ENCODE data around the gene ATG2A. TPM values are rescaled to one million over a fixed set of nuclear protein-coding genes. Genes with fewer than 3 reads are reported as not detected.

The ATG2A gene
- total RNA-seq, 4 donors from 2014 or later, result 19.9 to 28.7 (median 26.1) TPM

DNA sequence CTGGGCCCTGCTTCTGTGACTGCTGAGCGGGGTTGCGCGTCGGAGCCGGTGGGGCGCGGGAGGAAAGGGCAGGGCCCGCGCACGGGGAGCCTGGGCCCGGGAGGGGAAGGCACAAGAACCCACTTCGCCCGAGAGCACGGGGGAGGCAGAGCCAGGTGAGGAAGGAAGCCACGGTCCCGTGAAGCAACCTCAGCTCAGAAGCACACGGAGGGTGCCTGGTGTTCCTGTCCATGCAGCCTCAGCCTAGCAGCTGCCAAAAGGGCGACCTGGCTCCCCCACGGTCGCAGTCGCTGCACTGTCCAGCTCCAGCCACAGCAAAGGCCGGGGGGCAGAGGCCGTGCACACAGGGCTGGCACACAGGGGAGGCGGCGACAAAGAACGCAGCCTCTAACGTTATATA, 63.3 kb downstream of the ATG2A start:
- H3K27me3 ChIP-seq, result no peaks in the 10 kb centered on the region
- peaks cover 15 to 40% (median 37%) of the 10 kb centered on the region in 4 donors for H3K36me3 ChIP-seq
- no peak for DNase-seq (ENCODE audit: extremely low spot score)
- 86% methylated on average over 26 of the region's 27 CpGs for WGBS
- intact Hi-C loops (cut with DNase I), result no loop called here
- H3K27ac ChIP-seq (replicated peaks in 1 of 4), result peak overlapping the region; percentile 93 to 98 (median 94)
- H3K4me3 ChIP-seq, result no peak overlapping the region
- peaks cover 90 to 100% (median 99%) of the 10 kb centered on the region in 4 donors for H3K4me1 ChIP-seq
- TF ChIP-seq EP300 (IDR thresholded peaks at IDR 0.05) (no peak), POLR2A (IDR thresholded peaks at IDR 0.05; ENCODE audit: low read depth) (no peak), POLR2AphosphoS5 (IDR thresholded peaks at IDR 0.05) (no peak)
- TF ChIP-seq, protein P1, sequence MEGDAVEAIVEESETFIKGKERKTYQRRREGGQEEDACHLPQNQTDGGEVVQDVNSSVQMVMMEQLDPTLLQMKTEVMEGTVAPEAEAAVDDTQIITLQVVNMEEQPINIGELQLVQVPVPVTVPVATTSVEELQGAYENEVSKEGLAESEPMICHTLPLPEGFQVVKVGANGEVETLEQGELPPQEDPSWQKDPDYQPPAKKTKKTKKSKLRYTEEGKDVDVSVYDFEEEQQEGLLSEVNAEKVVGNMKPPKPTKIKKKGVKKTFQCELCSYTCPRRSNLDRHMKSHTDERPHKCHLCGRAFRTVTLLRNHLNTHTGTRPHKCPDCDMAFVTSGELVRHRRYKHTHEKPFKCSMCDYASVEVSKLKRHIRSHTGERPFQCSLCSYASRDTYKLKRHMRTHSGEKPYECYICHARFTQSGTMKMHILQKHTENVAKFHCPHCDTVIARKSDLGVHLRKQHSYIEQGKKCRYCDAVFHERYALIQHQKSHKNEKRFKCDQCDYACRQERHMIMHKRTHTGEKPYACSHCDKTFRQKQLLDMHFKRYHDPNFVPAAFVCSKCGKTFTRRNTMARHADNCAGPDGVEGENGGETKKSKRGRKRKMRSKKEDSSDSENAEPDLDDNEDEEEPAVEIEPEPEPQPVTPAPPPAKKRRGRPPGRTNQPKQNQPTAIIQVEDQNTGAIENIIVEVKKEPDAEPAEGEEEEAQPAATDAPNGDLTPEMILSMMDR (IDR thresholded peaks at IDR 0.05), result no peak
- no peaks in the 10 kb centered on the region for H3K9me3 ChIP-seq

DNA sequence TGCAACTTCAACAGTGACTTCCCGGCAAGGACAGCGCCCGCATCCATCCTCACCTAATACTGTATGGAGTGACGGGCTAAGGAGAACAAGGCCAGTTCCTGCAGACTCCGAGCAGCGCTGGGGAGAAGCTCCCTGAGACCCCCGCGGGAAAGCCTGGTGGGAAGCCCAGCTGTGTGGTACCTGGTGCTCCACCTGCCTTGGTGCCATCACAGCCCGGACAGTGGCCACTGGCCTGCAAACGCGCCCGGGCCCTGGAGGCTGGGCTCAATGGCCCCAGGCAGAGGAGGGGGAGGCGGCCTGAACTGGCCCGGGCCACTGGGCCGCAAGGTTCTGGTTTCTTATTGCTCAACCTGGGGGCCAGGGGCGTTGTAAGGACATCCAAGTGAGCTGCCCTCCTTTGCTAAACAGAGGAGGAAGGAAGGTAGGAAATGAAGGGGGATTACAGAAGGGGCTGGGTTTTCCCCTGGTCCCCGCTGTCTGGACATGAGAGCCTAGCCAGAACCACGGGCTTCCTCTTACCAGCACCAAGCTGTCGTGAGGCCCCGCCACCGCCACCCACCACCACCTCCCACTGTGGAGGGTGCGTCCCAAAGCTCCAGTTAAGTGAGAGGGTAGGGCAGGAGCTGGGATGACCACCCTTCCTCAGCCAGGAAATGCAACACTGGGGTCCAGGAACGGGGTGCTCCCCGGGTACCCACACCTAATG, 64.1 kb downstream of the ATG2A start:
- Histone ChIP-seq H3K27me3 (no peaks in the 10 kb centered on the region), H3K9me3 (no peaks in the 10 kb centered on the region), H3K27ac (replicated peaks in 1 of 4) (peak overlapping the region; percentile 93 to 98 (median 94)), H3K4me3 (no peak overlapping the region), H3K36me3 (peaks cover 10 to 35% (median 30%) of the 10 kb centered on the region in 4 donors), H3K4me1 (peaks cover 90 to 100% (median 95%) of the 10 kb centered on the region in 4 donors)
- DNase-seq (ENCODE audit: extremely low spot score), result no peak
- intact Hi-C loops (cut with DNase I), result no loop called here
- 83% methylated on average over 8 of the region's 24 CpGs for WGBS
- TF ChIP-seq EP300 (IDR thresholded peaks at IDR 0.05) (no peak), POLR2A (IDR thresholded peaks at IDR 0.05; ENCODE audit: low read depth) (no peak), POLR2AphosphoS5 (IDR thresholded peaks at IDR 0.05) (no peak)
- TF ChIP-seq, protein P1 (IDR thresholded peaks at IDR 0.05), result no peak

DNA sequence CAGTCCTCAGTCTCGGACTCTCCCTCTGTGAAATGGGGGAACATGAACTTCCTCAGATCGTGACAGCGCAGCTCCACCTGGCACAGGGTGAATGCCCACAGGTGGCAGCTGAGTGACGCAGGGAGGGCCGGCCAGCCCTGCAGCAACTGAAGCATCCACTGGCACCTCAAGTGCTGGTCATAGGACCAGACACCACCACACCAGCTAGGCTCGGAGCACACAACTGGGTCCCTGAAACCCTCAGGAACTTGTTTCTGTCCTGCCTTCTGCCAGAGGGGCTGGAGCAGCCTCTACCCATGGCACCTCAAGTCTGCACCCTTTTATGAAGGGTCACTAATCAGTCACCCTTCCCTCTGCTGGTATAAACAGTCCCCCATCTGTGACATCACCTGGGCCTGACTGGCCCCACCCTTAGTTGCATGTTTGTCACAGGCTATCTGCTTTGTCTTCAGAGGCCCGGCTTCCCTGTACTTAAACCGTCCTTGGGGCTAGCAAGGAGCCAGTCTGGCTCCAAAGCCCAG, 65.1 kb downstream of the ATG2A start:
- Histone ChIP-seq H3K4me3 (no peak overlapping the region), H3K4me1 (peaks cover 85 to 100% (median 92%) of the 10 kb centered on the region in 4 donors), H3K36me3 (peaks cover 10 to 28% (median 22%) of the 10 kb centered on the region in 4 donors), H3K9me3 (no peaks in the 10 kb centered on the region), H3K27ac (replicated peaks in 1 of 4) (peak overlapping the region; percentile 93 to 98 (median 94)), H3K27me3 (no peaks in the 10 kb centered on the region)
- no peak for TF ChIP-seq POLR2AphosphoS5 (IDR thresholded peaks at IDR 0.05)
- no peak for TF ChIP-seq EP300 (IDR thresholded peaks at IDR 0.05)
- no peak for TF ChIP-seq POLR2A (IDR thresholded peaks at IDR 0.05; ENCODE audit: low read depth)
- TF ChIP-seq, protein P1 (IDR thresholded peaks at IDR 0.05), result no peak
- 78% methylated on average over 6 of the region's 8 CpGs for WGBS
- no peak for DNase-seq (ENCODE audit: extremely low spot score)
- intact Hi-C loops (cut with DNase I), result no loop called here

DNA sequence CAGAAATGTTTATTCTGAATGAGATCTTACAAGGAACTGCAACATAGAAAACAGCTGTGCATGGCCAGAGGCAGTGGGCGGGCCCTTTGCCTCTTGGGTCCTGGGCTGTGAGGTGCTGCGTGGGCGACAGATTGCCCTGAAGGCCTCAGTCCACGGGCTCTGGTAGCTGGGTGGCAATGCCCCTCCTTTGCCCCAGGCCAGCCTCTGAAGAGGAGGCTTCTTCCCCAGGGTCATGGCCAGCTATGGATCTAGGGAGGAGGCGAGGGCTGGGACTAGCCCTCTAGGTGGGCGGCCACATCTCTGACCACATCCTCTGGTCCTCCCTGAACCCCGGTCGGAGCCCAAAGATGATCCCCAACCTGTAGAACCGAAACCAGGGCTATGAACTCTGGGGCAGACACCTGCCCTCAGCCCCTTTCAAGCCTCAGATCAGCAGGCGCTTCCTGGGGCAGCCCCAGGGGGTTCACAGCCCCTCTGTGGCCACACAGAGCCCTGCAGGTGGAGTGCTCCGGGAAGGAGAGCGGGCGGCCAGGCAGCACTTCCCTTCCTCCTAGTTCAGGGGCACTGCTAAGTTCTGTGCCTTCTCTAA, 65.9 kb downstream of the ATG2A start:
- TF ChIP-seq, protein P1 (IDR thresholded peaks at IDR 0.05), result no peak
- TF ChIP-seq POLR2AphosphoS5 (IDR thresholded peaks at IDR 0.05) (no peak), POLR2A (IDR thresholded peaks at IDR 0.05; ENCODE audit: low read depth) (no peak), EP300 (IDR thresholded peaks at IDR 0.05) (no peak)
- peaks cover 77 to 91% (median 84%) of the 10 kb centered on the region in 4 donors for H3K4me1 ChIP-seq
- H3K27me3 ChIP-seq, result no peaks in the 10 kb centered on the region
- peaks cover 10 to 28% (median 22%) of the 10 kb centered on the region in 4 donors for H3K36me3 ChIP-seq
- H3K9me3 ChIP-seq, result no peaks in the 10 kb centered on the region
- DNase-seq (ENCODE audit: extremely low spot score), result no peak
- intact Hi-C loops (cut with DNase I), result no loop called here
- H3K4me3 ChIP-seq, result no peak overlapping the region
- peak overlapping the region; percentile 93 to 98 (median 94) for H3K27ac ChIP-seq (replicated peaks in 1 of 4)
- WGBS, result 57% methylated on average over 9 of the region's 13 CpGs

Data from esophagus muscularis mucosa (tissue), 4 donors.